Neuronal stem cell (in vitro differentiated cells): ENCODE data around the gene RASGEF1B.

ENCODE experiments used
- DNase-seq: peaks from one replicate; pipeline ENCODE4 v3.0.0-alpha.2; 2013; ENCODE audit warnings: low spot score
- H2AFZ ChIP-seq: one replicate; pipeline ENCODE4 v1.6.1; 2013; ENCODE audit warnings: mild to moderate bottlenecking, low read length, inconsistent platforms
- H2AK5ac ChIP-seq: 2 replicates; pipeline ENCODE4 v1.6.1; 2013; ENCODE audit warnings: low read depth, mild to moderate bottlenecking, inconsistent platforms, low read length, moderate library complexity, mixed read lengths
- H2BK120ac ChIP-seq: 2 replicates; pipeline ENCODE4 v1.6.1; 2013; ENCODE audit warnings: low read depth, mild to moderate bottlenecking, inconsistent platforms, low read length, moderate library complexity, mixed read lengths
- H2BK12ac ChIP-seq: one replicate; pipeline ENCODE4 v1.6.1; 2013; ENCODE audit warnings: low read length, inconsistent platforms
- H2BK15ac ChIP-seq: 2 replicates; pipeline ENCODE4 v1.6.1; 2013; ENCODE audit warnings: mild to moderate bottlenecking, low read length, inconsistent platforms, mixed read lengths
- H2BK5ac ChIP-seq: one replicate; pipeline ENCODE4 v1.6.1; 2013; ENCODE audit warnings: inconsistent platforms, mild to moderate bottlenecking, low read length, moderate library complexity
- H3K14ac ChIP-seq: one replicate; pipeline ENCODE4 v1.6.1; 2013; ENCODE audit warnings: low read length, inconsistent platforms
- H3K18ac ChIP-seq: 2 replicates; pipeline ENCODE4 v1.6.1; 2013; ENCODE audit warnings: low read length, inconsistent platforms
- H3K23ac ChIP-seq: 2 replicates; pipeline ENCODE4 v1.6.1; 2013; ENCODE audit warnings: low read depth, mild to moderate bottlenecking, mixed read lengths, low read length, inconsistent platforms; ENCODE audit not compliant: poor library complexity
- H3K27ac ChIP-seq: replicated peaks from 3 replicates; pipeline ENCODE4 v1.5.1; 2013; ENCODE audit warnings: low read length, inconsistent platforms
- H3K27me3 ChIP-seq, 3 experiments: 2 replicates each; pipeline ENCODE4 v1.6.1; 2013; ENCODE audit warnings: low read length in 3 of 3, mild to moderate bottlenecking in 2 of 3, inconsistent platforms in 1 of 3, low read depth in 1 of 3, mixed read lengths in 1 of 3, moderate library complexity in 1 of 3; ENCODE audit not compliant: control insufficient read depth in 3 of 3, insufficient read depth in 3 of 3
- H3K36me3 ChIP-seq, 2 donors: replicated peaks in 1 of 2; 2 replicates each; pipeline ENCODE4 v1.6.1; 2013; ENCODE audit warnings: low read length in 2 of 2; ENCODE audit not compliant: control insufficient read depth in 2 of 2, insufficient read depth in 2 of 2
- H3K4ac ChIP-seq: 2 replicates; pipeline ENCODE4 v1.6.1; 2013; ENCODE audit warnings: inconsistent platforms, mild to moderate bottlenecking, low read length, moderate library complexity
- H3K4me1 ChIP-seq, 2 donors: 1 replicate in 1 of 2; 2 replicates in 1 of 2; pipeline ENCODE4 v1.6.1; 2013; ENCODE audit warnings: low read length in 2 of 2, low read depth in 1 of 2; ENCODE audit not compliant: control insufficient read depth in 2 of 2, insufficient read depth in 1 of 2
- H3K4me2 ChIP-seq: one replicate; pipeline ENCODE4 v1.6.1; 2013; ENCODE audit warnings: mild to moderate bottlenecking, low read length, inconsistent platforms; ENCODE audit not compliant: insufficient read depth, poor library complexity, severe bottlenecking
- H3K4me3 ChIP-seq, 2 donors: 2 replicates each; pipeline ENCODE4 v1.5.1; 2013; ENCODE audit warnings: low read length in 2 of 2, mild to moderate bottlenecking in 2 of 2, inconsistent platforms in 1 of 2, moderate library complexity in 1 of 2
- H3K79me1 ChIP-seq: one replicate; pipeline ENCODE4 v1.6.1; 2013; ENCODE audit warnings: low read depth, mild to moderate bottlenecking, inconsistent platforms, low read length, moderate library complexity
- H3K9ac ChIP-seq: one replicate; pipeline ENCODE4 v1.6.1; 2013; ENCODE audit warnings: mild to moderate bottlenecking, low read depth, low read length, inconsistent platforms; ENCODE audit not compliant: poor library complexity
- H3K9me3 ChIP-seq, 2 donors: replicated peaks in 1 of 2; 2 replicates each; pipeline versions ENCODE3 to v1.6.1; 2013; ENCODE audit warnings: low read length in 2 of 2, mild to moderate bottlenecking in 2 of 2, inconsistent platforms in 1 of 2, low read depth in 1 of 2, mixed read lengths in 1 of 2, moderate library complexity in 1 of 2; ENCODE audit not compliant: control insufficient read depth in 2 of 2, insufficient read depth in 1 of 2
- H4K8ac ChIP-seq: one replicate; pipeline ENCODE4 v1.6.1; 2013; ENCODE audit warnings: low read depth, mild to moderate bottlenecking, inconsistent platforms, low read length, moderate library complexity
- H4K91ac ChIP-seq: one replicate; pipeline ENCODE4 v1.6.1; 2013; ENCODE audit warnings: low read length, low read depth, mild to moderate bottlenecking, inconsistent platforms; ENCODE audit not compliant: poor library complexity
- WGBS, 2 donors: extraction: QIAGEN DNeasy Blood & Tissue Kit; methylation state at CpG; one replicate each; pipeline ENCODE4 v1.1.7; 2013; ENCODE audit warnings: missing lambda C conversion rate in 2 of 2, mixed read lengths in 1 of 2; ENCODE audit not compliant: insufficient read length in 2 of 2, insufficient replicate concordance in 1 of 2; ENCODE audit errors: extremely low coverage in 2 of 2; 5-methylcytosine and 5-hydroxymethylcytosine counted together

The RASGEF1B gene

GRCh38 chr4:81465406-81466340 lies 6.0 kb downstream of the RASGEF1B start:
- Histone ChIP-seq H3K14ac (no peak overlapping the region), H3K4me3 (no peak overlapping the region), H2BK15ac (no peak overlapping the region), H3K9me3 (no peaks in the 10 kb centered on the region), H3K4me2 (no peak overlapping the region), H3K79me1 (no peaks in the 10 kb centered on the region), H2BK12ac (no peak overlapping the region), H2BK120ac (no peak overlapping the region), H4K8ac (no peak overlapping the region), H3K27me3 (peaks cover 0 to 18% (median 0%) of the 10 kb centered on the region in 3 experiments), H3K36me3 (no peaks in the 10 kb centered on the region), H3K27ac (no peak overlapping the region), H3K9ac (no peak overlapping the region), H4K91ac (no peak overlapping the region), H3K18ac (no peak overlapping the region), H2AK5ac (no peak overlapping the region), H3K23ac (no peak overlapping the region), H2AFZ (no peak overlapping the region), H2BK5ac (no peak overlapping the region), H3K4ac (no peak overlapping the region), H3K4me1 (peaks cover 0 to 9% of the 10 kb centered on the region in 2 donors)
- DNase-seq = no peak
- WGBS, 2 donors = no CpG with 5 or more reads among the region's 8 CpGs

DNA sequence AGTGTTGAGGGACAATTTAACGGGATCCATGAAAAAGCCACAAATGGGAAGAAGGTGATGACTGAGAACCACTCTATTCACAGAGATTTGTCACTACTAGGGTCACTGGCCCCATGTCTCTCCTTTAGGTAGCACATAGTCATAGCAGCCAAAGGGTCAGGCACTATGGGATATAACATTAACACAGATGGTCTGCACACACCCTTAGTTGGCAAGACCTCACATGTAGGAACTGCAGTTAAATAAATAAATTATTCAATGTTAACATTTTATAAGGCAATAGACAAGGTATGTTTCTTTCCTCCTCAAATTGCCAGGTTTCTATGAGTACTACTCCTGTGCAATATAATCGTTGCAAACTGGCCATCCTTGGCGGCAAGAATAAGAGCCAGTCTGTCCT lies 10.9 kb downstream of the RASGEF1B start:
- Histone ChIP-seq H4K8ac (no peak overlapping the region), H2BK120ac (no peak overlapping the region), H3K14ac (no peak overlapping the region), H3K4ac (no peak overlapping the region), H2BK12ac (no peak overlapping the region), H3K79me1 (no peaks in the 10 kb centered on the region), H2BK5ac (no peak overlapping the region), H3K27me3 (no peaks in the 10 kb centered on the region), H3K18ac (no peak overlapping the region), H2AFZ (no peak overlapping the region), H3K9ac (no peak overlapping the region), H3K4me3 (no peak overlapping the region), H3K27ac (no peak overlapping the region), H3K9me3 (no peaks in the 10 kb centered on the region), H4K91ac (no peak overlapping the region), H3K36me3 (peaks cover 0 to 1% of the 10 kb centered on the region in 2 donors), H2BK15ac (no peak overlapping the region), H3K23ac (no peak overlapping the region), H3K4me2 (no peak overlapping the region), H3K4me1 (peaks cover 0 to 9% of the 10 kb centered on the region in 2 donors), H2AK5ac (no peak overlapping the region)
- no CpG with 5 or more reads among the region's 3 CpGs for WGBS, 2 donors
- DNase-seq = no peak

DNA sequence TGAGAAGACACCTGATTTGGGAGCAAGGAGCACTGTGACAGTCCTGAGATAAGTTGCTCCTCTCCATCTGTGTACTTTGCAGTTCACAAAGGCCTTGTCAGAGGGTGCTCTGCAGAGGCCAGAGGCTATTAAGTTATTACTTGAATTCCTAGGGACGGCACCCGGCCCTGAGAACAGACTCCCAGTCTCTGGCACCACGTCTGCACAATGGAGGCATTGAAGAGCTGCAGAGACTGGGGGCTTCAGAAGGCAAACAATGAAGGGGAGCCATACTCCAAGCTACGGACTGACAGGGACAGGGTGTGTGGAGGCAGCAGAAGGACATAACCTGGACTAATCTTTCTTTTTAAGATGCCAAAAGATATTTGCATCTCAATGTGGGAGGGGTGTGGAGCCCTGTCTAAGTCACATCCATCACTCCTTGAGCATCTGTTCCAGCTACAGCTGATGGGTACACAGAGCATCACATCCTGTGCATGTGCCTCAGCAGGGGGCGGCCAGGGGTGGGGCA lies 11.5 kb downstream of the RASGEF1B start:
- Histone ChIP-seq H3K23ac (no peak overlapping the region), H2BK12ac (no peak overlapping the region), H2AK5ac (no peak overlapping the region), H4K8ac (no peak overlapping the region), H4K91ac (no peak overlapping the region), H3K27ac (no peak overlapping the region), H3K79me1 (no peaks in the 10 kb centered on the region), H2BK5ac (no peak overlapping the region), H3K4ac (no peak overlapping the region), H2BK15ac (no peak overlapping the region), H2AFZ (no peak overlapping the region), H3K4me1 (peaks cover 0 to 6% of the 10 kb centered on the region in 2 donors), H3K9ac (no peak overlapping the region), H3K27me3 (no peaks in the 10 kb centered on the region), H3K18ac (no peak overlapping the region), H3K4me3 (no peak overlapping the region), H3K14ac (no peak overlapping the region), H3K36me3 (peaks cover 0 to 3% of the 10 kb centered on the region in 2 donors), H2BK120ac (no peak overlapping the region), H3K9me3 (no peaks in the 10 kb centered on the region), H3K4me2 (no peak overlapping the region)
- WGBS, 2 donors = no CpG with 5 or more reads among the region's 5 CpGs
- DNase-seq = no peak

- Histone ChIP-seq H3K27me3 (no peaks in the 10 kb centered on the region), H3K14ac (no peak overlapping the region), H3K23ac (no peak overlapping the region), H2BK5ac (no peak overlapping the region), H3K4me2 (no peak overlapping the region), H2BK120ac (no peak overlapping the region), H3K4me1 (peaks cover 0 to 6% of the 10 kb centered on the region in 2 donors), H3K4ac (no peak overlapping the region), H3K18ac (no peak overlapping the region), H2BK15ac (no peak overlapping the region), H4K91ac (no peak overlapping the region), H2AK5ac (no peak overlapping the region), H3K9me3 (no peaks in the 10 kb centered on the region), H3K79me1 (no peaks in the 10 kb centered on the region), H2AFZ (no peak overlapping the region), H3K9ac (no peak overlapping the region), H2BK12ac (no peak overlapping the region), H3K36me3 (peaks cover 0 to 4% of the 10 kb centered on the region in 2 donors), H3K4me3 (no peak overlapping the region), H4K8ac (no peak overlapping the region), H3K27ac (no peak overlapping the region)
- DNase-seq = no peak
- no CpG with 5 or more reads among the region's 2 CpGs for WGBS, 2 donors
Measured at GRCh38 chr4:81459228-81459627, 12.5 kb downstream of the RASGEF1B start.
